SK-N-MC (cell line): Measurements from ENCODE around the gene NSMCE1.

ENCODE experiments used
- EZH2 ChIP-seq: fragments of 200-600 bp; sonication (generic); IDR thresholded peaks from one replicate; pipeline ENCODE4 v1.6.1; 2017; ENCODE audit warnings: antibody characterized with exemption
- POLR2AphosphoS5 ChIP-seq: IDR thresholded peaks from 2 replicates; pipeline ENCODE4 v1.6.1; 2012; ENCODE audit warnings: mild to moderate bottlenecking, low read depth, low read length, borderline replicate concordance

GRCh38 chr16:27243725-27244362 lies 24.7 kb downstream of the NSMCE1 start:
- TF ChIP-seq POLR2AphosphoS5 (no peak), EZH2 (no peak)
